GM10266 (cell line): ENCODE measurements around the gene HES7.
A peak's percentile ranks its signal among the peaks of the same experiment; 100 is the strongest.

Experiments
- DNase-seq: peaks from one replicate; pipeline ENCODE4 v3.0.0; 2012; ENCODE audit errors: extremely low spot score
- CTCF ChIP-seq: IDR thresholded peaks from 2 replicates; pipeline ENCODE4 v1.5.1; 2012; ENCODE audit warnings: mild to moderate bottlenecking, low read depth; ENCODE audit not compliant: control insufficient read depth, insufficient read depth; ENCODE audit errors: missing control alignments

The HES7 gene

GRCh38 chr17:8159032-8159400 lies 35.1 kb upstream of the HES7 start:
- TF ChIP-seq CTCF, result no peak
- no peak for DNase-seq

- peak; percentile 87 for DNase-seq
- TF ChIP-seq CTCF, result peak; percentile 89
These were observed 34.5 kb upstream of the HES7 start for GRCh38 chr17:8158267-8159031.

- DNase-seq, result peak; percentile 97
- peak; percentile 8 for TF ChIP-seq CTCF
These were observed 32.5 kb upstream of the HES7 start for GRCh38 chr17:8156246-8156992.

- DNase-seq, result no peak
- no peak for TF ChIP-seq CTCF
These were observed 32.0 kb upstream of the HES7 start for GRCh38 chr17:8155996-8156245.

GRCh38 chr17:8155231-8155995 lies 31.5 kb upstream of the HES7 start:
- DNase-seq, result no peak
- no peak for TF ChIP-seq CTCF

- DNase-seq, result no peak
- TF ChIP-seq CTCF, result no peak
These were observed 30.8 kb upstream of the HES7 start for GRCh38 chr17:8154608-8155155.

GRCh38 chr17:8153957-8154607 lies 30.2 kb upstream of the HES7 start:
- no peak for TF ChIP-seq CTCF
- DNase-seq, result peak; percentile 79
